HG03095 (cell line): Measurements from ENCODE around the gene PRKG2.

Experiments used
- ATAC-seq: cut with Tn5 transposase; IDR thresholded peaks from one replicate; pipeline ENCODE4 v1.9.1; 2021; ENCODE audit warnings: moderate library complexity; ENCODE audit not compliant: unreplicated experiment

PRKG2 gene

DNA sequence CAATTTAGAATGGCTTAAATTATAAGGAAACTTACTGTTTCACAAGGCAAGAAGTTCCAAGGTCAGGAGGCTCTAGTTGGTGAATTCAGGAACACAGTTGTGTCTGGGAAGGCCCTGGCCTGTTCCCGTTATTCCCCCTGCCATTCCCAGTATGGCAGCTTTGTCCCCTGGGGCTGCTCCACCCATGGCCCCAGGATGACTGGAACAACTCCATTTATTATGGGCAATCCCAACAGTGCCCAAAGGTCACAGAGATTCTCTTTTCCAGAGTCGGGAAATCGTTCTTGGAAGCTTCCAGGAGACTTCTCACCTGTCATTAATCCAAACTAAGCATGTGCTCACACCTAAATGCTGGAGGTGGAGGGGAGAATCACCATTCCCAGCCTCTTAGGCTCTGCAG, 2.8 kb upstream of the PRKG2 start:
- ATAC-seq = no peak

DNA sequence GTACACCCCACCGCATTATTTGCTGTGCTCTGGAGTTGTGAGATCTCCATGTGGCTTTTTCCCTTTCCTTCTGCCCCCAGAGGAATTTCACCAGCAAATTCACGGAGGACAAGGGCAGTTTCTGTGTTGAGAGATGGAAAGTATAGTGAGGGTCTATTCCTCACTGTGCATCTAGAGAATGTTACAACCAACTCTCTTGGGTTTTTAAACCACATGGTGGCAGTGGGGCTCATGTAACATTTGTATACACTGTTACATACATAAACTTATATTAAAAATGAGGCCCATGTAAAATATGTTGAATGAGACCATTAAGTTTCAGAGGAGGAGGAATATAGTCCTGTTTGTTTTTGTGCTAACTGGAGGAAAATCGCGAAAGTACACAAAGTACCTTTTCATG, 909 bp upstream of the PRKG2 start:
- no peak for ATAC-seq

DNA sequence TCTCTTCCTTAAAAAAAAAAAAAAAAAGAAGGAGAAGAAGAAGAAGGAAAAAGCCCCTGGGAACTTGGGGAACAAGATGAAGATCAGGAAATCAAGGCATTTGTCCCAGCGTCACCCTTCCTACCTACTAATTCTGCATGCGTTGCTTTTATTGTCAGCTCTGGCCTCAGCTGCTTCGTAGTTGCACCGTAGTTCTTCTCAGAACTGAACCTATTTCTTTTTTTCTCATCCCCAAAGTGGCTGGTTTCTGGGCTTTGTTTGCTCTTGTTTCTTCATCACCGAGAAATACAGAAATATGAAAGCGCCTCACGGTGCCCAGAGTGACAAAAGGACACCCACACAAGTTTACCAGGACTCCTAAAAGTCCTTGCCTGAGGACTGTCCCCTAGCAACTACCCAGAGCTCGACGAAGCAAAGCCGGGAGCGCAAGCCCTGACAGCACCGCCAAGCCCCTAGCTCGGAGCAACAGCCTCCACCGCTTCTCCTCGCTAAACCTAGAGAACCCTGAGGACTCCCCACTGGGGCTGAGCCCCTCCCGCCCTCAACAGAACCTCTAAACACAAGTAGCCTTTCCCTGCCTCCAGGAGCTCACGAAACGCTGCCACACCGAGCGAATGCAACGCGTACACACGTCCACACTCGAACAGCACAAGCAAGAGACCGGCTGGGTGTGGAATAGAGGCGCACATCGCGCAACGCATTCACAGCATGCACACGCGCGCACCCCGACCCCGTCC, 710 bp downstream of the PRKG2 start:
- ATAC-seq = no peak

DNA sequence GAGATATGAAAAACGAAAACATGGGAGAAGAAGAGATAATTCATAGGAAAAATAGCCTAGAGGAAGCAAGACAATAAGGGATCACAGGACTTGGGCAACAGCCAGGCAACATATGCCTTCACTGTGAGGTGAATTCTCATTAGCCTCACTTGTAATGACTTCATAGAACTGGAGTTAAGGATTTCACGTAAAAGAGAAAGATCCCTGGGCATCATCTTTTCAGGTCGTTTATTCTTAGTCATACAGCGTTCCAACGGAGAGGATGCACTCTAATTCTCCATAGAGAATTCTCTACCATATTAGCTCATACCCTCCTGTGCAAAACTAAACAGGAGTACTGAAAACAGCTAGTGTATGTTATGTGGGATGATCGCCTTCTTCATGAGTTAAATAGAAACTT, 1.4 kb downstream of the PRKG2 start:
- ATAC-seq = no peak

DNA sequence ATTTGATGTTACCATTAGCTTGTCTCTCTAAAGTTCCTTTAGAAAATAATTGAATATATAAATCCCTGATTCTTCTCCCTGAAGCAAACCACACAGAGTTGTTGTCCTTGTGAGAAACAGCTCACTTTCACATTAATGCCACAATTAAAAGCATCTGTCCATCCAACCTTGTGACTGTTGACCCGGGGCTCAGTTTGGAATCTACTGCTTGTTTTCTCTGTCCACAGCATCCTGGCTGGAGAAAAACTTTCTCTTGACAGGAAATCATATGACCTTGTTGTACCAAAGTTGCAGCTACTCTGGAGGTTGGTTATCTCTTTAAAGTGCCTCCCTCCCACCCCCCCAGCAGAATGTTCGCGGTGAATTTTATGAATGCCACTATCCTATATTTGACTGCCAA, 3.1 kb downstream of the PRKG2 start:
- no peak for ATAC-seq

DNA sequence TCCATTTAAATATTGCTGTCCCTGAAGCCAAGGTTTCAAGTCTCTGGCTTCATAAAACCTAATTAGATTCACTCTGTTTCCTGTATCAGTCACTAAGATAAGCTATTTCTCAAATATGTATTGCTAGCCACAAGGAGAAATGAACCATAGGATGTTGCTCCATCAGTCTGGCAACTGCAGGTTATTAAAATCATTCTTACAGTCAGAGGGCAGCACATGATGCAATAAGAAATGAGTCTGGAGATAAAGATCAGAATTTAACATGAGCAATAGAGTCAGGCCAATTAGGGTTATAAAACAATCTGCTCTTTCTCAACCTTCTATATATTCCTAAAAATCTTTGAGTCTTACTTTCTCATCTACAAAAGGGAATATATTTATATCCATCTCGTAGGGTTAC, 7.2 kb downstream of the PRKG2 start:
- ATAC-seq = no peak

DNA sequence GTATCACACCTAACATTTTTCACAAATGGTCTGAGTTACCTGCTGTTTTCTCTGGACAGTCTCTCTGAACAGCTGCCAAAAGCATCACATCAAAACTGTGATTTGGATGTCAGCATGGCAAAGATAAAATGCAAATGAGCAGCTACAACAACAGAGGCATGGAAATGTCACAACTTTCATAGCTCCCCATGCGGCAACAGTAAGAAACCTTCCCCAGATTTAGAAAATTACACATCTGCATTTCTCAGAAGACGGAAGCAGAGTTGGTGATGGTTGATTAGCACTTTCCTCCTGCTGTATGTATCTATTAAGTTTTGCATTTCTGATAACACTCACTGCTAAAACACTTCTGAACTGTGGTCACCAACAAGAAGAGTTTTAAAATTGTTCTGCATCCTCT, 9.7 kb downstream of the PRKG2 start:
- ATAC-seq = no peak

DNA sequence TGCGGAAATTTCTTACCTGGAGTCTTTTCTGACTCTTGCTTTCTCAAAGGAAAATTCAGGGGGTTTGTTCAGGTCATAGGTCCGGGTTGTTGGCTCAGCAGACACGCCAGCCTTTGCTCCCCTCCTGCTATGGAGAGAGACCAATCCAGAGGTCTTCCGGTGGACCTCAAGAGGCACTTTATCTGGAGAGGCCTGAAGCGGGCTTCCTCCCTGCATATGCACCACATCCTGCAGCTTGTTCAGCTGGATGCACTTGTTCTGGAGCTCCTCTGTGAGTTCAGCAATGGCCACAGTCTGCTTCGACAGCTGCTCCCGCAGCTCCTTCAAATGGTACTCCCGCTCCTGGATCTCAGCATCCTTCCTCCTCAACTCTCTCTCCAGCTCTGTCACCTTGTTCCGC, 10.5 kb downstream of the PRKG2 start:
- ATAC-seq = no peak

DNA sequence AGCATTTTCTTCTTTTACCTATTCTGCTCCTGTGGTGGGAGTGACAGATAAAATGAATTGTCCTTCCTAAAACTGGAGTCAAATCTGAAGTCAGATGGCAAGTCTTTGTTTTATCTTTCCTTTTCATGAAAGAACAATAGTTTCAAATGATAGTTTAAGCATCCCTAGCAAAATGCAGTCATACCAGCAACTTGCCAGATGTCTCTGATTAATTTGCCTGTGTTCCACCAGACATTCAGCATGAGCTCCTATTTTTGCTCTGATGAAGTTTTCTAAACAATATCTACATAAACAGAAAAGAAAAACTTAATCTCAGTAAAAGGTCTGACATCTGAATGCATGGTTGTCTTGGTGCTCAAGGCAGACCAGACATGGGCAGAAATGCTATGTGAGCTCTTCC, 15.2 kb downstream of the PRKG2 start:
- ATAC-seq = no peak

DNA sequence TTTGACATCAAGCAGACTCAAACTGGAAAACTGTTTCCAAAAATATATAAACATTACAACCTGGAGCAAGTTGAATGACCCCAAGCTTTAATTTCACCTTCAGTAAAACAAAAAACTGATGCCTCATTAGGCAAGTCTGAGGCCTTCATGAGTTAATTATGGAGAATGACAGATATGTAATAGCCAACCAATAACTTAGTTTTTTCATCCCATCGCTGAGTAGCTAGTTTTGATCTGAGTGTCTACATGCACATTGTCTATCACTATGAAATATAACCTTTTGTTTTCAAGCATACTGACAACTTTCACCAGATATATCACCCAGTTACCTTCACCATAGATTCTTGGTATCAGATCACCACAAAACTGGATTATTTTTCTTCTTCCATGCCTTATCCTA, 16.4 kb downstream of the PRKG2 start:
- no peak for ATAC-seq

DNA sequence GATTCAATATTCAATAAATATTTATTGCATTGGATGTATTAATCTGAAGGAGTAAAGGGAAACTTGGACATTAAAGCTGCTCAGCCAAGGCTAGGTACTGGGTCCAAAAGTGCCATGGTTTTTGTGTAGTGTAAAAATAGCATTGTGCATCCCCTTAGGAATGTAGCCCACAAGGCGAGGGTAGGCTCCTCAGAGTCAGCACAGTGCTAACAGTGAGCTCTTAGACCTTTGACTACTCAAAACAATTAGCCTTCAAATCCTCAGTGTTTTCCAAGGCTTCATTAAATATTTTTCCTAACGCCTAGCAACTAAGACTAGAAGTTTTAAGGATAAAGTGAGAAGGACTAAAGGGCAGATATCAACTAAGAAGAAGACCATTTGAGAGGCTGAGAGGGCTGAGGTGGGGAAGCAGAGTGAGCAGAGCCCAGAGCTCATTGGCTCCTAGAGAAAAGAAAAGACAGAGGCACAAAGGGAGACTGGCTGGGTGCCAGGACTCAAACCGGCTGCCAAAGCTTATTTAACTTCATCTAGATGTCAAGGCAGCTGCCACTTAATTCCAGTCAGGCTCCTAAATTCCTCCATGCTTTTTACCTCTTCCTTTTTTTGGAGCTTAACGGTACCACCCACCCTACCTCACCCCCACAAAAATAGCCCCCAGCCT, 17.0 kb downstream of the PRKG2 start:
- ATAC-seq = no peak

DNA sequence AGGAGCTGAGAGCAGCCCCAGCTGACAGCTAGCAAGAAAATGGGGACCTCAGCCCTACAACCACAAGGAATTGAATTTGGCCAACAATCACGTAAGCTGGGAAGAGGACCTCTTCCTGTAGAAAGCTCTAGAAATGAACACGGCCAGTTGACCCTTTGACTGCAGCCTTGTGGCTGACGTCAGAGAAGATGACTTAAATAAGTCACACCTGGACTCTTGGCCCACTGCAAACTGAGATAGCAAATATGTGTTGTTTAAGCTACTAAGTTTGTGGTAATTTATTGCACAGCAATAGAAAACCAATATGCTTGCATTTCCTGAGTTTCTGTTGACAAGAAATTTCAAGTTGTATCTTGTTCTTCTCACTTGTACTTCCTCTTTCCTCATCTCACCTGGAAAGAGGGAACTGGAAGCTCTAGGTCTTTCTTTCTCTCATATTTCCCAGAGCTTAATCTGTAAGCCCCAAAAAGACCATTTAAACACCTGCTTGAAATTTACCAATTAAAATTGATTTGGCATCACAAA, 18.8 kb downstream of the PRKG2 start:
- ATAC-seq = no peak

DNA sequence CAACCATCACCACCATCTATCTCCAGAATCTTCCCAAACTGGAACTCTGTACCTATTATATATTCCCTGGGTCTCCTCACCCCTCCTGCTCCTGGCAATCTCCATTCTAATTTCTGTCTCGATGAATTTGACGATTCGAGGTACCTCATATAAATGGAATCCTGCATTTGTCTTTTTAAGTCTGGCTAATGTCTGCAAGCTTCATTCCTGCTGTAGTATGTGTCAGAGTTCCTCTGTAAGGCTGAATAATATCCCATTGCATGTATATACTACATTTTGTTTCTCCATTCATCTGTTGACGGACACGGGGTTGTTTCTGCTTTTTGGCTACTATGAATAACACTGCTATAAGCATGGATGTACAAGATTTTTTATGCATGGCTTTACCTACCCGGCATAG, 19.5 kb downstream of the PRKG2 start:
- no peak for ATAC-seq

DNA sequence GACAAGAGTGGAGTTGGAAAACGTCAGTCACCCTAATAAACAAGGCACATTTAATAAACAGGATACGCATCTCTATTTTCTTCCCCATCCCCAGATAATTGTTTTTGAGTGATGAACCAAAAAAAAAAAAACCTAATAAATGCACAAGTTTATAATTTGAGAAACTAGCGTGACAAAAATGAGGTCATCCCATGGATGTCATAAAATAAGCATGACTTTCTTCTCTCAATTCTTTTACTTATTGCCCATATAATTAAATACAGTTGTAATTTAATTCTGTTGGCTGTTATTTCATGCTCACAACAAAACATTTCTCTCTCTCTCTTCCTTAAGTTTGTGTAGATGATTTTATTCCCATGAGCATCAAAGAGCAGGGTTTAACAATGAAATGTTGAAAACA, 20.7 kb downstream of the PRKG2 start:
- ATAC-seq = no peak

DNA sequence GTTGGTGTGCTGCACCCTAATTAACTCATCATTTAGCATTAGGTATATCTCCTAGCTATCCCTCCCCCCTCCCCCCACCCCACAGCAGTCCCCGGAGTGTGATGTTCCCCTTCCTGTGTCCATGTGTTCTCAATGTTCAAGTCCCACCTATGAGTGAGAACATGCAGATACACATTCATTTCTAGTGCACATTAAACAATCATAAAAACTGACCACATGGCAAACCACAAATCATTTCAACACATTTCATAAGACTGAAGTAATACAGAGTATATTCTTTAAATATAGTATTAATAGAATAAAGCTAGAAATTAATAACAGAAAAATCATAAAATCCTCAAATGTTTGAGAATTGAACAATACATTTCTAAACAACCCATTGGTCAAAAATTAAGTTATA, 34.1 kb downstream of the PRKG2 start:
- ATAC-seq = no peak

DNA sequence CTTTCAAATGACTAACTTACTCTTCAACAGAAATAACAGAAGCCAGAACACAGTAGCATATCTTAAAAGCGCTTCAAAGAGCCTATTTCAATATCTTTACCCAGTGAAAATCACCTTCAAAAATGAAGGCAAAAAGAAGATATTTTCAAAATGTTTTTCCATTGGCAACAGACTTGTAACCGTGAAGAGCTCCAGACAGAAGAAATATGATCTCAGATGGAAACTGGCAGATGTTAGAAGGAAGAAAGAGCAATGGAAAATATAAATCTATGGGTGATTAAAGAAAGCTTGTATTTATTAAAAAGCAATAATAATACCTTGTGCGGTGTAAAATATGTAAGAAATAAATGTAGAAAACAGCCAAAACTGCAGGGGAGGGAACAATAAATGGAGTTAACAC, 35.7 kb downstream of the PRKG2 start:
- no peak for ATAC-seq

DNA sequence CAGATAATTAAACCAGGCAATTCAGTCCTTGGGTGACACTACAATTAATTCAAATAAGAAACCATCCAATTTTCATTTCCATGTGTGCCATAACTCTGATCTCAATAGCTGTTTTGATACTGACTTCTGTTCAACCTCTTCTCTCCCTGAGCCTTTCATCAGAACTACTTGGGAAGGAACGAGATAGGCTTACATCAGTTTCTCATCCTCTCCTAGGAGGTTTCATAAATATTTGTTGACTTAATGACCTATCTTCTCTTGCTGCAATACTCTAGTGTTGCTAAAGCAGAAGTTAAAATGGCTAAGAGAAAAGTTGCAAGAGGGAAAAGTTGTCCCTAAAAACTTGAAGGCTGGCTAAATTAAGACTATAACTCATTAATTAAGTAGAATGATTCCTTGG, 41.8 kb downstream of the PRKG2 start:
- no peak for ATAC-seq

DNA sequence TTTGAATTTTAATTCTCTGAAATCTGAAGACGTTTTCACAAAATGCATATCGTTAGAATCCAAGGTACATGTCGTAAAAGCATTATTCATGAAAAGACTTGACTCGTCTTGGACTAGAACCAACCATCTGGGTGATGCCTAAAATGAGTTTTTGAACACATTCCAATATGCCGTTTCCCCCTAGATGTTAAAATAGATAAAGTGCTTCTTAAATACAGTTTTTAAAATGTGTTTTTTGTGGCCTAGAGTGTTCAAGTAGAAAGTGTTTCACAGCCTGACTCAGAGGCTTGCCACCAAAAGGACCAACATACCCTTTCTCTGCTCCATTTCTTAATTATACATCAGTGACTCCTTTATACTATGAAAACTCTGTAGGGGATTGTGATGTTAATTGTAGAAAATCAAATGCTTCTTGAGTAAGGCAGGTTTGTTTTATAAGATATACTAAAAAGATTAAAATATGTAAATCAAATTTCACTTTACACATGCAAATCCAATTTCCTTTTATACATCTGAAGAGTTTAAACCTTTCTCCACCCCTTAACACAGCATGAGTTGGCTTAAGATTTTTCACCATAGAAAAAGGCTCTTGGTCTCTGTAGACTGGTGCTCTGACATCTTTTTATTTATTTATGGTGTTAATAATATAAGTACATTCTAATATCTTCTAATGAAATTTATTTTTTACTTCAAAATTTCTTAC, 48.4 kb downstream of the PRKG2 start:
- no peak for ATAC-seq

DNA sequence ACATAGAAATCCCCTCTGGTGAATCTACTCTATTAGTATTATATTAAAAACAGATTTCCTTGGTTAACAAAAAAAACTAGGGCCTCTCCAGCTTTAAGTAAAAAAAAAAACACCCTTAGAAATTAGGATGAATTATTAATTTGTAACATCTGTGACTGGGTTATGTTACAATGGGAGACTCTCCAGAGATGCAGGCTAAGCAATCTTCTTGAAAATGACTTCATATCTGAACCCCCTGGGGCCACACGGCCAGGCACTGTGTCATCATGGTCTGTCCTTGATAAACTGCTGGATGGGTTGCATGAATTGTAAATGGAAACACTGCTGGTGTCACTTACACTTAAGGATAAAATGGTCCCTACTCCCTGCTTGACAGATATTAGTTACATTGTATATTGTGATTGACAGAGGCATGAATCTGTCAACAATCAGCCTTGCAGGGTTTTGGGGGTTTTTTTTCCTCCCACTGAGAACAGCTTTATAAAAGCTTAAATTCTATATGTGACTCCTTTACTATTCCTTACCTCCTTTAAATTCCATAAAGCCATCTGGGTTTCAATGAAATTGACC, 49.1 kb downstream of the PRKG2 start:
- no peak for ATAC-seq

DNA sequence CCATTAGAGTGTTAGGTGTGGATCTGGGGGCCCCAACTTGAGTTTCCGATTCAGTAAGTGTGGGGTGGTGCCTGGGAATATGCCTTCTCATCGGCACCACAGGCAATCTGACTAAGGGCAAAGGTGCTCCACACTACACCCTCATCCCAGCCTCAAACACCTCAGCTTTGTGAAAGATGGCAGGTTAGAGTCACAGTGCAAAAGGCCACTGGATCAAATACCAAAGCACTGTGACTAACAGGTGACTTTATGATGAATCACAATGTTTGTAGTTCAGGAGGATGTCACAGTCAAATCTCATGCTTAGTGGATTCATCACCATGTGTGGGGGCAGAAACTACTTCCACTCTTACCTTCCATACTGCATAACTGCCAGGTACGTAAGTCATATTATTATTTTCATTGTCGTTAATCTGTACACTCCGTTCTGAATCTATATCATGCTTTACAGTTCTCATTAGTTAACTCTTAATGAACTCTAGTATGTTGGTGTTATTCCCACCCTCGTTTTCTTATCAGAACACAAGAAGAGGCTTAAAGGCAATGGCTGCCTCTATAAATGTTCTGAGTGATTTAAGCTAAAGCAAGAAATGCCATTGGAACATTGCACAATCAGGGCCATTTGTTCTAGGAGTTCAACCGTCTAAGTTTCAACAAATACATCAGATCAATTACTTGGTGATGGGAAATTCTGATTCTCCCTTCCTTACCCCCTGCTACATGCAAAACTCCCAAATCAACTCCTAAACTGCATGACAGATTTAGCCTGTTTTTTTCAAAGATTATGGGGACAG, 50.2 kb downstream of the PRKG2 start:
- no peak for ATAC-seq

DNA sequence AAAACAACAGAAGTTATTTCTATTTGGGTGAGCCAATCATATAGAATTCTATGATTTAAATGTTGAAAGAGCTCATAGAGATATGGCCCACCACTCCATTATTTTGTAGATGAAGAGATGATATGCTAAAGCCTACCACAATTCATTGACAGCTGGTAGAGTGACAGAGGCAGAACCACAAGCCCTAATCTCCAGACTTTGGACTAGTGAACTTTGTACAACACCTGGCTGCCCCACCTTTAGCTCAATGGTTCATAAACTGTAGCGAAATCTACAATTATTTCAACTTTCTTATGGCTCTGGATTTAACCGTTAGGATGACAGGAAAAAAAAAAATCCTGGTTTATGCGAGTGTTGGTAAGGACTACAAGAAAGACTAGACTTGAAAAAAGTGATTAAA, 50.9 kb downstream of the PRKG2 start:
- ATAC-seq = no peak
